Cardiac muscle cell (in vitro differentiated cells and primary cell): ENCODE data around the gene COG1. TPM values are rescaled to one million over a fixed set of nuclear protein-coding genes. Genes with fewer than 3 reads are reported as not detected.

Experiments used
- DNase-seq, 2 donors: peaks; one replicate each; pipeline versions ENCODE4 v3.0.0 to v3.0.0-alpha.2; 2010 to 2017; ENCODE audit warnings: low read depth in 1 of 2, low spot score in 1 of 2
- H3K27ac ChIP-seq: fragments of 200-600 bp; sonication (generic); 2 replicates; pipeline ENCODE4 v1.5.1; 2016
- H3K27me3 ChIP-seq: fragments of 200-600 bp; sonication (generic); 2 replicates; pipeline ENCODE4 v1.6.0; 2016; ENCODE audit warnings: control low read depth
- H3K36me3 ChIP-seq: fragments of 200-600 bp; sonication (generic); 2 replicates; pipeline ENCODE4 v1.5.1; 2016; ENCODE audit warnings: control low read depth
- H3K4me1 ChIP-seq: fragments of 200-600 bp; sonication (generic); 2 replicates; pipeline ENCODE4 v1.8.1; 2017; ENCODE audit warnings: low read depth, mild to moderate bottlenecking, mixed run types
- H3K4me3 ChIP-seq: fragments of 200-600 bp; sonication (generic); 2 replicates; pipeline ENCODE4 v1.5.1; 2016; ENCODE audit warnings: mild to moderate bottlenecking
- H3K9me3 ChIP-seq: fragments of 200-600 bp; sonication (generic); 2 replicates; pipeline ENCODE4 v1.5.1; 2017; ENCODE audit warnings: low read depth, mild to moderate bottlenecking, control low read depth
- CTCF ChIP-seq: IDR thresholded peaks from 2 replicates; pipeline ENCODE4 v1.5.1; 2012; ENCODE audit warnings: low read depth, mild to moderate bottlenecking, low read length
- polyA plus RNA-seq: library from polyadenylated mRNA; unstranded; fragments of >200 nt; fragmentation: Nextera tagmentation; extraction: Ambion mirVana; gene quantifications from 2 replicates; pipeline ENCODE4 v1.2.1, GENCODE V29; 2016
- total RNA-seq: library from RNA; depleted of rRNA; stranded (reverse); fragments of >200 nt; gene quantifications from 2 replicates; pipeline ENCODE4 v1.2.3, GENCODE V29; 2016

COG1 gene
- total and polyA plus RNA-seq, 2 experiments from 2014 or later, result 37.9 to 42.4 TPM

- Histone ChIP-seq H3K4me1 (peaks cover 5% of the 10 kb centered on the region), H3K9me3 (no peaks in the 10 kb centered on the region), H3K27ac (no peak overlapping the region), H3K27me3 (no peaks in the 10 kb centered on the region), H3K4me3 (no peak overlapping the region), H3K36me3 (peaks cover 3% of the 10 kb centered on the region)
- DNase-seq, result no peak
- no peak for TF ChIP-seq CTCF
Measured at GRCh38 chr17:73224663-73225305, 31.9 kb downstream of the COG1 start.

DNA sequence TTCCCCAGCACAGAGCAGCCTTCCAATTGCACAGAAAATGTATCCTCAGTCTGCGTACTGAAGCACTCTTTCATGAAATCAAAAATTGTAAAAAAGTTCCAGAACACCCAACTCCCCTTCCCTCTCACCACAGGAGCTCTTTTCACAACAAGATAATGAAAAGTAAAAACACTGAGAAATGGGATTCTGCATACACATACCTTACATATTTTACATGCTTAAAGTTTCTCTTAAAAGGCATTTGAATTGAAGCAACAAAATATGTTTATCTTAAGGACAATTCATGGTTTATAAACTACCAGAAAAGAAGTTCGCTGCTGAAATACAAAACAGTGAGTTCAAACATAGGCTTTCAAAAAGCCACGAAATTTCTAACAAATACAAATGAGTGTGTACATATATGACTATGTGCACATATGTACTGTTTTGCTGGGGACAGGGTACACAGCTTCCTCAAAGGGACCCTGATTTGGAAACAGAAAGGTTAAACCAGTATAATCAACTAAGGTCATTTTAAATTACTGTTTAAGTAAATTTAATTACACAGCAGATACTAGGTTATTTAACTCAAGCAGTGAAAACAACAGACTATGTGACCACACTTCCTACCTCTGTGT lies 33.8 kb downstream of the COG1 start:
- no peak overlapping the region for H3K4me3 ChIP-seq
- H3K9me3 ChIP-seq, result no peaks in the 10 kb centered on the region
- H3K27ac ChIP-seq, result no peak overlapping the region

DNA sequence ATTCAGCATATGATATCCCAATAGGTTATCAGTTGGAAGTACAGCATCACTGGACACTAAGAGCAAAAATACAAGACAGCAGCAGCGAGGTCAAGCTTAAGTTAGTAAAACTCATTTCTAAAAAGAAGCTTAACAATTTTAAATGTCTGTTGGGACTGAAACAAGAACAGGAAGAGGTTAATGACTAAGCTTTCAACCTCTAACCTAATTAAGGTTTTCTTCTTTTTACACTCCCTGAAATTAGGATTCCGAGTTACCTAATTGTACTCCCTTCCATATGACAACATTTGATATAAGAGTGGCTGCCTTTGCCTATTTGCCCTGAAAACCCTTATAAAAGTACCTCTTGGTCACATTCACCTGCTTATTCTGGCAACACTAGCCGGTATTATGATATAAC lies 34.5 kb downstream of the COG1 start:
- Histone ChIP-seq H3K27me3 (no peaks in the 10 kb centered on the region), H3K4me3 (no peak overlapping the region), H3K36me3 (no peaks in the 10 kb centered on the region)

More for the DNA sequence above, 33.8 kb downstream of the COG1 start:
- TF ChIP-seq CTCF, result no peak
- H3K4me1 ChIP-seq, result peaks cover 10% of the 10 kb centered on the region
- DNase-seq, result peak in 1 of 2 donors; percentile 27
- no peaks in the 10 kb centered on the region for H3K27me3 ChIP-seq
- no peaks in the 10 kb centered on the region for H3K36me3 ChIP-seq

DNA sequence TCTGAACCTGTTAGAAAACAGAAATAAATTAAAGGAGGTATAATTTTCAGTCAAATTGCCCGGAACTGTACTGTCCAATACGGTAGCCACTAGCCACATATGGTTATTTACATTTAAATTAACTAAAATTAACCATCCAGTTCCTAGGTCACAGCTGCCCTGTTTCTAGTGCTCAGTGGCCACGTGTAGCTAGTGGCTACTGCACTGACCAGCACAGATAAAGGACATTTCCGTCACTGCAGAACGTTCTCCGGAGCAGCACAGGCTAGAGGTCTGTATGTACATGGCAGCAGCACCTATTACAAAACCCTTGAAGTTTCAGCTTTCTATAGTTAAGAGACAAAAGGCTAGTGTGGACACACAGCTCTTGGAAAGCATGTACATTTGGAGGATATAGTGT lies 35.1 kb downstream of the COG1 start:
- Histone ChIP-seq H3K27me3 (no peaks in the 10 kb centered on the region), H3K9me3 (no peaks in the 10 kb centered on the region), H3K36me3 (no peaks in the 10 kb centered on the region), H3K4me1 (peaks cover 10% of the 10 kb centered on the region), H3K27ac (peak overlapping the region; percentile 34), H3K4me3 (no peak overlapping the region)
- no peak for DNase-seq
- TF ChIP-seq CTCF, result no peak

More for the DNA sequence above, 34.5 kb downstream of the COG1 start:
- H3K27ac ChIP-seq, result no peak overlapping the region
- TF ChIP-seq CTCF, result no peak
- peaks cover 10% of the 10 kb centered on the region for H3K4me1 ChIP-seq
- no peak for DNase-seq
- H3K9me3 ChIP-seq, result no peaks in the 10 kb centered on the region

DNA sequence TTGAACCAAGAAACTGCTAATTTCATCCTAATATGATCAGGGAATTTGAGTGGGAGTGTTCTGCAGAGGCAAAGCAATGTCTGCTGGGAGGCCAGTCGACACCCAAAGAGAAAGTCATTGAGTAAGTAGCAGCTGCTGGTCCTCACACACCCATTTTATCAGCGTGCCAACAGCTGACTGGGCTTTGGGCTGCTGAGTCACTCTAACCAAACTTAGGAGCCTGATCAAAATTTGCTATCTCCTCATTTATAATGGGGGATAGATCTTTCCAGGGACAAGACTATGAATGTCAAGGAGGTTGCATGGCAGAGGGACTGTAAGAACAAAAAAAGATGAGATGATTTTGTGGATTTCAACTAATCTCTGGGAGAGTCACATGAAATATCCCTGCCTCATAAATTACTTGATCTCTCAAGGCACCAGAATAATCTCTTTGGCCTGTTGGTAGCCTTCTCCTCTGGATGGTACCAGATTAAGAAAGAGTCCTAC lies 35.9 kb downstream of the COG1 start:
- Histone ChIP-seq H3K4me1 (peaks cover 12% of the 10 kb centered on the region), H3K9me3 (no peaks in the 10 kb centered on the region), H3K4me3 (no peak overlapping the region), H3K27ac (no peak overlapping the region), H3K36me3 (no peaks in the 10 kb centered on the region), H3K27me3 (no peaks in the 10 kb centered on the region)
- TF ChIP-seq CTCF, result no peak
- peak in 1 of 2 donors; percentile 88 for DNase-seq
